Mesenchymal stem cell (in vitro differentiated cells and primary cell): ENCODE data around the gene PRF1.
"Not testable (repeated sequence)": the region's sequence is repeated elsewhere in the genome, so short reads cannot be mapped to it uniquely, and the experiment has no call there.

ENCODE experiments used
- DNase-seq: peaks from one replicate; pipeline ENCODE4 v3.0.0-alpha.2; 2013
- H2AFZ ChIP-seq: one replicate; pipeline ENCODE4 v1.6.1; 2013; ENCODE audit warnings: low read depth, mild to moderate bottlenecking, control low read depth, inconsistent platforms, low read length, moderate library complexity
- H2AK5ac ChIP-seq: 2 replicates; pipeline ENCODE4 v1.6.1; 2013; ENCODE audit warnings: low read length, moderate library complexity, mild to moderate bottlenecking, inconsistent platforms; ENCODE audit not compliant: severe bottlenecking
- H2BK120ac ChIP-seq: one replicate; pipeline ENCODE4 v1.6.1; 2013; ENCODE audit warnings: low read depth, mild to moderate bottlenecking, inconsistent platforms, low read length, moderate library complexity
- H2BK12ac ChIP-seq, 2 experiments: one replicate each; pipeline ENCODE4 v1.6.1; 2013; ENCODE audit warnings: inconsistent platforms in 2 of 2, low read length in 2 of 2, mild to moderate bottlenecking in 2 of 2, moderate library complexity in 2 of 2, control low read depth in 1 of 2
- H2BK15ac ChIP-seq: one replicate; pipeline ENCODE4 v1.6.1; 2013; ENCODE audit warnings: mild to moderate bottlenecking, low read depth, inconsistent platforms; ENCODE audit not compliant: poor library complexity, severe bottlenecking
- H2BK5ac ChIP-seq: 2 replicates; pipeline ENCODE4 v1.6.1; 2013; ENCODE audit warnings: low read depth, mild to moderate bottlenecking, low read length, control low read depth, inconsistent platforms; ENCODE audit not compliant: poor library complexity, severe bottlenecking
- H3K14ac ChIP-seq, 2 experiments: one replicate each; pipeline ENCODE4 v1.6.1; 2013; ENCODE audit warnings: inconsistent platforms in 2 of 2, low read length in 2 of 2, control low read depth in 1 of 2, mild to moderate bottlenecking in 1 of 2, moderate library complexity in 1 of 2
- H3K18ac ChIP-seq, 2 experiments: one replicate each; pipeline ENCODE4 v1.6.1; 2013; ENCODE audit warnings: inconsistent platforms in 2 of 2, low read length in 2 of 2, control low read depth in 1 of 2, low read depth in 1 of 2, mild to moderate bottlenecking in 1 of 2
- H3K23ac ChIP-seq, 2 experiments: one replicate each; pipeline ENCODE4 v1.6.1; 2013; ENCODE audit warnings: inconsistent platforms in 2 of 2, low read length in 2 of 2, mild to moderate bottlenecking in 2 of 2, moderate library complexity in 2 of 2, control low read depth in 1 of 2
- H3K27ac ChIP-seq: 2 replicates; pipeline ENCODE4 v1.5.1; 2013; ENCODE audit warnings: mild to moderate bottlenecking, moderate library complexity, low read length, control low read depth, inconsistent platforms; ENCODE audit not compliant: poor library complexity, severe bottlenecking
- H3K27me3 ChIP-seq, 2 experiments: 2 replicates each; pipeline versions ENCODE4 v1.6.1 to v1.7.0; 2013; ENCODE audit warnings: low read length in 2 of 2, mild to moderate bottlenecking in 2 of 2, moderate library complexity in 2 of 2, control low read depth in 1 of 2, inconsistent platforms in 1 of 2; ENCODE audit not compliant: control insufficient read depth in 1 of 2, insufficient read depth in 1 of 2
- H3K36me3 ChIP-seq, 2 experiments: 2 replicates each; pipeline versions ENCODE4 v1.6.1 to v1.7.0; 2013; ENCODE audit warnings: low read length in 2 of 2, control low read depth in 1 of 2, inconsistent platforms in 1 of 2, low read depth in 1 of 2, mild to moderate bottlenecking in 1 of 2; ENCODE audit not compliant: insufficient read depth in 2 of 2, control insufficient read depth in 1 of 2
- H3K4ac ChIP-seq, 2 experiments: one replicate each; pipeline ENCODE4 v1.6.1; 2013; ENCODE audit warnings: inconsistent platforms in 2 of 2, low read length in 2 of 2, mild to moderate bottlenecking in 2 of 2, moderate library complexity in 2 of 2, control low read depth in 1 of 2, low read depth in 1 of 2
- H3K4me1 ChIP-seq: 2 replicates; pipeline ENCODE4 v1.6.1; 2013; ENCODE audit warnings: low read depth, low read length, control low read depth; ENCODE audit not compliant: control insufficient read depth, insufficient read depth
- H3K4me2 ChIP-seq: 2 replicates; pipeline ENCODE4 v1.6.1; 2013; ENCODE audit warnings: low read length, mild to moderate bottlenecking, inconsistent platforms; ENCODE audit not compliant: poor library complexity, severe bottlenecking
- H3K4me3 ChIP-seq, 2 experiments: 2 replicates each; pipeline versions ENCODE4 v1.5.1 to v1.7.0; 2013; ENCODE audit warnings: low read length in 2 of 2, mild to moderate bottlenecking in 2 of 2, control low read depth in 1 of 2, low read depth in 1 of 2; ENCODE audit not compliant: insufficient read depth in 1 of 2
- H3K79me1 ChIP-seq: replicated peaks from 2 replicates; pipeline ENCODE4 v1.6.1; 2013; ENCODE audit warnings: mild to moderate bottlenecking, control low read depth, low read length, inconsistent platforms; ENCODE audit not compliant: poor library complexity, severe bottlenecking
- H3K9ac ChIP-seq: 2 replicates; pipeline ENCODE4 v1.7.0; 2013; ENCODE audit warnings: mild to moderate bottlenecking, low read length, moderate library complexity
- H3K9me3 ChIP-seq: 2 replicates; pipeline ENCODE4 v1.7.0; 2013; ENCODE audit warnings: mild to moderate bottlenecking, low read length; ENCODE audit not compliant: control insufficient read depth
- H4K8ac ChIP-seq: one replicate; pipeline ENCODE4 v1.6.1; 2013; ENCODE audit warnings: inconsistent platforms, mild to moderate bottlenecking, low read length, moderate library complexity
- H4K91ac ChIP-seq: one replicate; pipeline ENCODE4 v1.6.1; 2013; ENCODE audit warnings: mild to moderate bottlenecking, low read length, inconsistent platforms
- WGBS: methylation state at CpG from one replicate; pipeline ENCODE4 v1.1.7; 2013; ENCODE audit warnings: mixed read lengths; 5-methylcytosine and 5-hydroxymethylcytosine counted together

PRF1 gene

DNA sequence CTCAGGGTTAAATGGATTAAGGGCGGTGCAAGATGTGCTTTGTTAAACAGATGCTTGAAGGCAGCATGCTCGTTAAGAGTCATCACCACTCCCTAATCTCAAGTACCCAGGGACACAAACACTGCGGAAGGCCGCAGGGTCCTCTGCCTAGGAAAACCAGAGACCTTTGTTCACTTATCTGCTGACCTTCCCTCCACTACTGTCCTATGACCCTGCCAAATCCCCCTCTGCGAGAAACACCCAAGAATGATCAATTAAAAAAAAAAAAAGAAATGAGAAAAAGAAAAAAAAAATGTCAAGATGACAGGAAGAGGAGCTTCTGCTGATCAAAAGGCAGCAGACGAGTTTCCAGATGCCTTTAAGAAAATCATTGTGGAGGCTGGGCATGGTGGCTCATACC lies 29.2 kb upstream of the PRF1 start:
- H2BK15ac ChIP-seq, H4K91ac ChIP-seq, H3K27me3 ChIP-seq, H3K27ac ChIP-seq, H2BK5ac ChIP-seq, H3K18ac ChIP-seq, H2AK5ac ChIP-seq, H3K9ac ChIP-seq, H3K4ac ChIP-seq, DNase-seq, H3K36me3 ChIP-seq, H2BK120ac ChIP-seq, H2AFZ ChIP-seq, H3K79me1 ChIP-seq, H3K4me1 ChIP-seq, H3K4me3 ChIP-seq, H3K14ac ChIP-seq, H2BK12ac ChIP-seq, H4K8ac ChIP-seq, H3K4me2 ChIP-seq, H3K23ac ChIP-seq: not testable (repeated sequence)
- H3K9me3 ChIP-seq: peaks cover 24% of the 10 kb centered on the region
- 30% methylated on average over 1 of the region's 6 CpGs for WGBS

DNA sequence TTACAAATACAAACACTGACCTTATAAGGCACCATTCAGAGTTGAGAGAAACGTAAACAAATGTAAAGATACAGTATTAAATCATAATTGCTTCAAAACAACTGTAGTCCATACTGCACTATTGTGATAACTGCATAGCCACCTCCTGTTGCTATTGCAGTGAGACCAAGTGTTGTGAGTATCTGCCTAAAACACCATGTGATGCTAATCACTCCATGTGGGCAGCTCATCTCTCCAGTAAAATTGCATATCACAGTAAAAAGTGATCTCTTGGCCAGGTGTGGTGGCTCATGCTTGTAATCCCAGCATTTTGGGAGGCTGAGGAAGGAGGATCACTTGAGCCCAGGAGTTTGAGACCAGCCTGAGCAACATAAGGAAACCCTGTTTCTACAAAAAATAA lies 26.8 kb upstream of the PRF1 start:
- H3K36me3 ChIP-seq: no peaks in the 10 kb centered on the region

DNA sequence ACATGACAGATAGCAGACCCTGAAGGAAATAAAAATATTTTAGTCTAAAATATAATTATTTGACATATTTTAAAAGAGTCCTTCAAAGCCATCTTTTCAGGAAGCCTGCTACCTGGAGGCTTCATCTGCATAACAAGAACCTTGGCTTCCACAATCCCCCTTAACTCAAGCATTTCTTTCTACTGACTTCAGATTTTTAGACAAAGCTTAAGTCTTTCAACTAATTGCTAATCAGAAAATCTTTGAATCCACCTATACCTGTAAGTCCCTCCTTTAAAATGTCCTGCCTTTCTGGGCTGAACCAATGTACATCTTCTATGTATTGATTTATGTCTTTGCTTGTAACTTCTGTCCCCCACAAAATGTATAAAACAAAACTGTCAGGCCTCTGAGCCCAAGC lies 23.5 kb upstream of the PRF1 start:
- Histone ChIP-seq H3K79me1 (no peaks in the 10 kb centered on the region), H4K91ac (no peak overlapping the region), H2BK5ac (no peak overlapping the region), H3K18ac (no peak overlapping the region), H3K9me3 (peaks cover 28% of the 10 kb centered on the region), H3K27ac (no peak overlapping the region), H2AK5ac (no peak overlapping the region), H3K36me3 (no peaks in the 10 kb centered on the region), H2BK12ac (no peak overlapping the region), H3K27me3 (no peaks in the 10 kb centered on the region), H3K4me2 (no peak overlapping the region), H3K23ac (no peak overlapping the region), H3K4me1 (no peaks in the 10 kb centered on the region), H3K9ac (no peak overlapping the region), H3K4me3 (no peak overlapping the region), H4K8ac (no peak overlapping the region), H2AFZ (no peak overlapping the region), H2BK15ac (no peak overlapping the region), H2BK120ac (no peak overlapping the region), H3K4ac (no peak overlapping the region), H3K14ac (no peak overlapping the region)
- no peak for DNase-seq

More for the DNA sequence above, 26.8 kb upstream of the PRF1 start:
- no peak for DNase-seq
- H3K4me3 ChIP-seq: no peak overlapping the region
- H2AK5ac ChIP-seq: no peak overlapping the region
- no peak overlapping the region for H2BK5ac ChIP-seq
- no peak overlapping the region for H2BK12ac ChIP-seq
- H3K4ac ChIP-seq: no peak overlapping the region
- no peak overlapping the region for H4K8ac ChIP-seq
- no peak overlapping the region for H3K27ac ChIP-seq
- H2BK15ac ChIP-seq: no peak overlapping the region
- H3K14ac ChIP-seq: no peak overlapping the region
- H3K23ac ChIP-seq: no peak overlapping the region
- H4K91ac ChIP-seq: no peak overlapping the region
- no peak overlapping the region for H3K4me2 ChIP-seq
- peaks cover 24% of the 10 kb centered on the region for H3K9me3 ChIP-seq
- H3K79me1 ChIP-seq: no peaks in the 10 kb centered on the region
- no peak overlapping the region for H3K18ac ChIP-seq
- WGBS: 43% methylated on average over 1 of the region's 1 CpG
- peaks cover 0 to 5% of the 10 kb centered on the region in 2 experiments for H3K27me3 ChIP-seq
- no peak overlapping the region for H2AFZ ChIP-seq
- H2BK120ac ChIP-seq: no peak overlapping the region
- peaks cover 4% of the 10 kb centered on the region for H3K4me1 ChIP-seq
- no peak overlapping the region for H3K9ac ChIP-seq

DNA sequence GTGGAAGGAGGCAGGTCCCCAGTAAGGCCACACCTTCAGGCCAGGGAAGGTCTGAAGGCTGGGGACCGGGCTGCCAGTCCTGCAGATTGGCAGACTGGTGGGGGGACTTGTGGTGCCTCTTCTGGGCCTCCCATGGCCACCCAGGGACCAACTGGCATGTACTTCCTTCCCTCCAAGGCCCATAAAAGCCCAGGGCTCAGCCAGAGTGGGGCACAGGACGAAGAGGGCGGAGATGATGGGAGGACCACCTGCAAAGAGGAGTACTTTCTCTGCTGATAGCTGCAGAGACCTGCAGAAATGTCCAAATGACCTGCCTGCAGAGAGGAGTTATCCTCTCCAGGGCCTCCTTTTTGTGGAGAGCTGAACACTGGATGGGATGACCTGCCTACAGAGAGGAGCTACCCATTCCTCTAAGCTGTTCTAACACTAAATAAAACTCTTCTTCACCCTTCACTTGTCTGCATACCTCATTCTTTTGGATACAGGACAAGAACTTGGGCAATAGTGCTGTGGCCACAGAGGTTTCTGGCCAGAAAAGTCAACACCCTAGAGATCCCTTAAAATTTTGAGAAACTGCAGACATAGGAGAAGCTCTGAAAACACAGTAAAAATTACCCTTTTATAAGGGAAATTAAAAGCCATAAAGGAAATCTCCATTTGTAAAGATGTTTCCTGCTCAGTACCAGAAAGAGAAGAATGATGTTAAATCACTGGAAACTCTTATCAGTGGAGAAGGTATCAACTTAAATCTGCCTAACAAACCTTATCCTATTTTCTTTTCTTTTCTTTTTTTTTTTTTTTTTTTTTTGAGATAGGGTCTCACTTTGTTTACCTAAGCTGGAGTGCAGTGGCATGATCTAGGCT lies 20.7 kb upstream of the PRF1 start:
- Histone ChIP-seq H2AK5ac (peak overlapping the region; percentile 31), H4K91ac (no peak overlapping the region), H3K4me3 (no peak overlapping the region), H4K8ac (no peak overlapping the region), H3K27me3 (no peaks in the 10 kb centered on the region), H3K9ac (peak overlapping the region; percentile 53), H2AFZ (no peak overlapping the region), H3K18ac (no peak overlapping the region), H2BK15ac (no peak overlapping the region), H3K27ac (no peak overlapping the region), H3K14ac (no peak overlapping the region), H3K23ac (no peak overlapping the region), H3K4me2 (no peak overlapping the region), H2BK12ac (no peak overlapping the region), H3K79me1 (no peaks in the 10 kb centered on the region), H3K4me1 (no peaks in the 10 kb centered on the region), H3K4ac (no peak overlapping the region), H2BK5ac (no peak overlapping the region), H2BK120ac (no peak overlapping the region), H3K9me3 (peaks cover 25% of the 10 kb centered on the region), H3K36me3 (no peaks in the 10 kb centered on the region)
- no peak for DNase-seq
- 69% methylated on average over 3 of the region's 3 CpGs for WGBS
